ENCODE data around the gene SCARB1.

The SCARB1 gene

DNA sequence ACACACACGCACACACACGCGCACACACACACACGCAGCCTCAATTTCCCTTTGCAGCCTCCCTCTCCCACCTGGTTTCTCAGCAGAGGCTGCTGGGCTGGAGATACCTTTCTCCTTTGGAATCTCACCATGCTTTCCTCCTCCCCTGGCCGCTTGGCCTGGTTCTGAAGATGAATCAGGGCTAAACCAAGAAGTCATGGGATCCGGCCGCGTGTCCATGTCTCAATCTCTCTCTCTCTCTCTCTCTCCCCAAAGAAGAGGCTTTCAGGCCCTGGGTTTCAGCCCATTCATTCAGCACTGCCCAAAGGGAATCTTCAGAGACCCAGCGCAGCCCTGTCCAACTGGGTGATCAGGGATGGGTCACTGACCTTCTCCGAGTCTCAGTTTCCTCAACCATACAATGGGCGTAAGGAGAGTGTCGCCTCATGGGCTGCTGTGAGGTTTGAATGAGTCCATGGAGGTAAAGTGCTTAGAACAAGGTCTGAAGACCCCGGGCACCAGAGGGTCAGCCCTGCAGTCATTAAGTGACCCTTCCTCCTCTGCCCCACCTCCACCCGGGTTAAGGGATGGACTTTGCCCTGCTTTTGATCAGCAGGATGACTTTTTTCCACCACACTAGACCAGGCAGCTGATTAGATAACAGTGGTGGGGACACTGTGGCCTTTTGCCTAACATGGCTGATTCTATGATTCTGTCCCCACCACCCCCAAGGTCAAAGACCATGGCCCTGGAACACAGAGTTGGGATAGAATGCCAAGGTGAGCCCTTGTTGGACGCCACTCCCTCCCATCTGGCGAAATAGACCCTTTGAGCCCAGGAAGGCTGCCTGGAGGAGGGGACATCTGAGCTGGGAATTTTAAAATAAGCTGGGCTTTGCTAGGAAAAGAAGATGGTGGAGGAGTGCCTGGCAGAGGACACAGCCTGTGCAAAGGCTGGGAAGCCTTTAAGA lies 42.1 kb downstream of the SCARB1 start:
- no peak overlapping the region for H3K4me3 ChIP-seq (replicated peaks; ENCODE audit: low read depth, low read length)
- H3K36me3 ChIP-seq (ENCODE audit: control insufficient read depth, insufficient read depth, low read length) = peaks cover 10% of the 10 kb centered on the region
- DNase-seq (ENCODE audit: extremely low read depth, insufficient read length) = no peak
- TF ChIP-seq, protein P1, sequence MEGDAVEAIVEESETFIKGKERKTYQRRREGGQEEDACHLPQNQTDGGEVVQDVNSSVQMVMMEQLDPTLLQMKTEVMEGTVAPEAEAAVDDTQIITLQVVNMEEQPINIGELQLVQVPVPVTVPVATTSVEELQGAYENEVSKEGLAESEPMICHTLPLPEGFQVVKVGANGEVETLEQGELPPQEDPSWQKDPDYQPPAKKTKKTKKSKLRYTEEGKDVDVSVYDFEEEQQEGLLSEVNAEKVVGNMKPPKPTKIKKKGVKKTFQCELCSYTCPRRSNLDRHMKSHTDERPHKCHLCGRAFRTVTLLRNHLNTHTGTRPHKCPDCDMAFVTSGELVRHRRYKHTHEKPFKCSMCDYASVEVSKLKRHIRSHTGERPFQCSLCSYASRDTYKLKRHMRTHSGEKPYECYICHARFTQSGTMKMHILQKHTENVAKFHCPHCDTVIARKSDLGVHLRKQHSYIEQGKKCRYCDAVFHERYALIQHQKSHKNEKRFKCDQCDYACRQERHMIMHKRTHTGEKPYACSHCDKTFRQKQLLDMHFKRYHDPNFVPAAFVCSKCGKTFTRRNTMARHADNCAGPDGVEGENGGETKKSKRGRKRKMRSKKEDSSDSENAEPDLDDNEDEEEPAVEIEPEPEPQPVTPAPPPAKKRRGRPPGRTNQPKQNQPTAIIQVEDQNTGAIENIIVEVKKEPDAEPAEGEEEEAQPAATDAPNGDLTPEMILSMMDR (IDR thresholded peaks at IDR 0.05; ENCODE audit: insufficient read depth, low read length, poor library complexity, severe bottlenecking) = no peak
- H3K27me3 ChIP-seq (replicated peaks; ENCODE audit: control insufficient read depth, insufficient read depth, low read length) = no peaks in the 10 kb centered on the region

DNA sequence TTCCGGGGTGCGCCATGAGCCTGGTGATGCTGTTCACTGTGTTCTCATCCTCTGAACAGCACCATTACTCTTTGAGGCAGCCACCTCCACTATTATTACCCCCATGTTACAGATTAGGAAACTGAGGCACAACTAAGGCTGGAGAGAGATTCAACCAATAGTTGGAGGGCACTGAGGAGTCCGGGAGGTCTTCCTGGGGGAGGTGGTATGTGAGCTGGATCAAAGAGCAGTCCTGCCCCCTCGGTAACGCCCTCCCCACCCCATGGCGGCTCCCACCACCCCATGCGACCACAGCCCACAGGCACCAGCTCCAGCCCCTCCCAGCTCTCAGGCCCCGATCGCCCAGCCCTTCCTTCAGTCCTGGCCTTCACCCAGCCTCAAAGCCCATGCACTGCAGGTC lies 43.5 kb downstream of the SCARB1 start:
- TF ChIP-seq, protein P1 (IDR thresholded peaks at IDR 0.05; ENCODE audit: insufficient read depth, low read length, poor library complexity, severe bottlenecking) = no peak
- H3K27me3 ChIP-seq (replicated peaks; ENCODE audit: control insufficient read depth, insufficient read depth, low read length) = no peaks in the 10 kb centered on the region
- H3K36me3 ChIP-seq (ENCODE audit: control insufficient read depth, insufficient read depth, low read length) = peaks cover 17% of the 10 kb centered on the region
- no peak for DNase-seq (ENCODE audit: extremely low read depth, insufficient read length)
- H3K4me3 ChIP-seq (replicated peaks; ENCODE audit: low read depth, low read length) = no peak overlapping the region

DNA sequence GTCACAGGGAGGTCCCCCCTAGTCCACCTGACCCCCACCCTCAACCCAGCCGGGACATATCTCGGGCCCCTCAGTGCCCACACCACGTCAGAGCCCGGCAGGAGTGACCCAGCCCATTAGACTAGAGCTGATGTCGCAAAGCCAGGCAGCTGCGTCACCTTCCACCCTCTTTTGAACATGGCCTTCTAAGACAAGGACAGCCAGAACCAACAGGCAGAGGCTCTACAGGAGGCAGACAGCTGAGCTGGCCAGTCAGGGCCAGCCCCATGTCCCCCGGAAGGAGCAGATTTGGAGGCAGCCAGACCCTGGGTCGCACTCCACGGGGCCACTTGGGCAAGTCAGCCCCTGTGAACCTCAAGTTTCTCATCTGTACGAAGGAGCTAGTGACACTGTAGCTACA lies 44.1 kb downstream of the SCARB1 start:
- no peak for DNase-seq (ENCODE audit: extremely low read depth, insufficient read length)
- Histone ChIP-seq H3K4me3 (replicated peaks; ENCODE audit: low read depth, low read length) (no peak overlapping the region), H3K27me3 (replicated peaks; ENCODE audit: control insufficient read depth, insufficient read depth, low read length) (no peaks in the 10 kb centered on the region), H3K36me3 (ENCODE audit: control insufficient read depth, insufficient read depth, low read length) (peaks cover 22% of the 10 kb centered on the region)
- TF ChIP-seq, protein P1 (IDR thresholded peaks at IDR 0.05; ENCODE audit: insufficient read depth, low read length, poor library complexity, severe bottlenecking) = no peak

DNA sequence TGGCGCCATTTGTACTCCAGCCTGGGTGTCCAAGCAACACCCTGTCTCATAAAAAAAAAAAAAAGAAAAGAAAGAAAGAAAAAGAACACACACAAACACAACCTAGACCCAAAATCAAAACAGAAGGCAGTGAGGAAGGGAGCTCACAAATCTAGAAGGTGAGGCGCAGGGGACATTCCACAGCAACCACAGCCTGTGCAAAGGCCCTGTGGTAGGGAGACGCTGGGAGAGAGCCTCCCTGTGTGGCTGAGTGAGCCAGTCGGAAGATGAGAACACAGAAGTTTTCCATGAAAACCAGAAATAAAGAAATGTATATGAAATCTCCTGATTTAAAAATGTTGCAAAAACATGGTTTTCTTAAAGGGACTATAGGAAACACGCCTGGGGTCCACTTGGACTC lies 44.6 kb downstream of the SCARB1 start:
- Histone ChIP-seq H3K36me3 (ENCODE audit: control insufficient read depth, insufficient read depth, low read length) (peaks cover 25% of the 10 kb centered on the region), H3K4me3 (replicated peaks; ENCODE audit: low read depth, low read length) (no peak overlapping the region), H3K27me3 (replicated peaks; ENCODE audit: control insufficient read depth, insufficient read depth, low read length) (no peaks in the 10 kb centered on the region)
- no peak for DNase-seq (ENCODE audit: extremely low read depth, insufficient read length)
- TF ChIP-seq, protein P1 (IDR thresholded peaks at IDR 0.05; ENCODE audit: insufficient read depth, low read length, poor library complexity, severe bottlenecking) = no peak

DNA sequence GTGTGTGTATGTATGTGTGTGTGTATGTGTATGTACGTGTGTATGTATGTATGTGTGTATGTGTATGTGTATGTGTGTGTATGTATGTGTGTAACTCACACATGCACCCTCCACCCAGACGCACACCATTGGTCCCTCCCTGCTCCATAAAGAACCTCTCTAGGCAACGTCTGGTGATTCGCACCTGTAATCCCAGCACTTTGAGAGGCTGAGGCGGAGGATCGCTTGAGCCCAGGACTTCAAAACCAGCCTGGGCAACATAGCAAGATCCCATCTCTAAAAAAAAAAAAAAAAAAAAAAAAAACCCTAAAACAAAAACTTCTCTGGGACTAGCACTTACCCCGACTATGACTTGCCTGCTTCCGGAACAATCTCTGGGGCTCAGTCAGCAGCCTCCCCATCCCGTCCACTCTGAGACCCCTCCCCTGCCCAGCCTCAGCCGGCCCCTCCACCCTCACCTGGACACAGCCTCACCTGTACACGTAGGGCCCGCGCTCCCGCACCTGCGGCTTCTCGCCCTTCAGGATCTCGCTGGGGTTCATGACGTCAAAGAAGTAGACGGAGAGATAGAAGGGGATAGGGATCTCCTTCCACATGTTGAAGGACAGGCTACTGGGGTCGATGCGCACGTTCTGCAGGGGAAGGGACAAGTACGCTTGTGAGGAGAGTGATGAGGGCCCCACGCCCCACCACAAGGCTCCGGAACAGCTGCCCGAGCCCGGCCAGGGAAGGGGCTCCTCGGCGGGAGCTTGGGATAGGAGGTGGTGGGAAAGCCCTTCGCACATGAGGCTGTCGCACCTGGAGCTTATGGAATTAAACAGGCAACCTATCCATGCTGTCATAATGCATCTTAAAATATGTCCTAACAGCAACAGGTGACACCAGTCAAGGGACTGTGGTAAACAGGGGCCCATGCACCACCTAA lies 46.3 kb downstream of the SCARB1 start:
- DNase-seq (ENCODE audit: extremely low read depth, insufficient read length) = no peak
- Histone ChIP-seq H3K27me3 (replicated peaks; ENCODE audit: control insufficient read depth, insufficient read depth, low read length) (no peaks in the 10 kb centered on the region), H3K36me3 (ENCODE audit: control insufficient read depth, insufficient read depth, low read length) (peaks cover 39% of the 10 kb centered on the region), H3K4me3 (replicated peaks; ENCODE audit: low read depth, low read length) (no peak overlapping the region)
- TF ChIP-seq, protein P1 (IDR thresholded peaks at IDR 0.05; ENCODE audit: insufficient read depth, low read length, poor library complexity, severe bottlenecking) = no peak

Measured in GM06990 (cell line).